Lower leg skin (tissue), 4 donors: ENCODE results near the gene KLHL7. TPM values are rescaled to one million over a fixed set of nuclear protein-coding genes. Genes with fewer than 3 reads are reported as not detected.

Source experiments
- DNase-seq, 2 donors: peaks; one replicate each; pipeline ENCODE4 v3.0.0-alpha.2; 2019; ENCODE audit warnings: low spot score in 2 of 2
- H3K4me3 ChIP-seq: fragments of 200-600 bp; sonication (generic); 2 replicates; pipeline ENCODE4 v1.5.1; 2017; ENCODE audit warnings: mild to moderate bottlenecking, low read depth; ENCODE audit not compliant: poor library complexity, severe bottlenecking
- POLR2A ChIP-seq, 2 donors: fragments of 450-650 bp; IDR thresholded peaks; one replicate each; pipeline ENCODE4 v1.6.1; 2016 to 2017; ENCODE audit warnings: antibody characterized with exemption in 2 of 2, mild to moderate bottlenecking in 1 of 2, moderate library complexity in 1 of 2
- WGBS, 2 donors: methylation state at CpG; one replicate each; pipeline ENCODE4 v1.1.5; 2018; 5-methylcytosine and 5-hydroxymethylcytosine counted together
- intact Hi-C: fragments of 100-400 bp; cut with DNase I; formaldehyde crosslinking; loops from one replicate; pipeline ENCODE4 v1.15.0; 2023; ENCODE audit warnings: low total_unique reads
- total RNA-seq, 4 donors: library from RNA; depleted of rRNA; stranded (reverse); fragments of >200 nt; gene quantifications; one replicate each; pipeline ENCODE4 v1.1.0, GENCODE V29; 2016
- TF ChIP-seq, protein P1 (sequence below), 3 donors: fragments of 450-650 bp; IDR thresholded peaks; one replicate each; pipeline ENCODE4 v1.5.1; 2016; ENCODE audit warnings: antibody characterized with exemption in 3 of 3, mild to moderate bottlenecking in 3 of 3, moderate library complexity in 2 of 3

KLHL7 gene
- total RNA-seq, 4 donors from 2014 or later = 32.1 to 37.1 (median 34.4) TPM

DNA sequence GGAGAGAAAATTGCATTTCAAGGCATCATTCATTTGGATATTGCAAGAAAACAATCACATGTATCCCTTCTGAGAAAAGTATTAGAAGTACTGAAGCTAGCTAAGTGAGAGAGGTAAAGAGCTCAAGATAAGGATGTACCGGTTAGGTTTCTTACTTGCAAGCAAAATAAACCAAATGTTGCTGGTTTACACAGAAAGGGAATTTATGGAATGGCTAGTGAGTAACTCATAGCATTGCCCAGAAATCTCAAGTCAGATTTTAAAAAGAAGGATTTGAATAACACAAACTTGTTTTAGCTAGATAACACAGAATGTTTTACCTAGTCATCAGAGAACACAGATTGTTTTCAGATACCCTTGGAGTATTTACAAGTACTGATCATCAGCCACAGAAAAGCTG is 30.6 kb downstream of the KLHL7 start:
- intact Hi-C loops = no loop called here

DNA sequence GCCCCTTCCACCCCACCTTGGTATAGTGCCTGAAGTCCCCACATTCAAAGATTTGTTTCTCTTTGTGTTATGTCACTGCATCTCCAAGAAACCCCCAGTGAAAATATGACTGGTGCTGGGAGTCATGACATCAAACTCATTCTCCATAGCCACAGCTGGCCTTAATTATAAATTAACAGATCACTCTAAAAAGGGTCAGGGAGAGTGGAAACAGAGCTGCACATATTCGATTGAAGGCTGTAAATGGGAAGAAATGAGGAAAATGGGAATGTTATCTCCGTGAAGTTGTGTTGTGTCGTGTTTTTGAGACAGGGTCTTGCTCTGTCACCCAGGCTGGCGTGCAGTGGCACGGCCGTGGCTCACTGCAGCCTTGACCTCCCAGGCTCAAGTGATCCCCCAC is 52.1 kb downstream of the KLHL7 start:
- no peak overlapping the region for H3K4me3 ChIP-seq
- DNase-seq = no peak
- intact Hi-C loops = no loop called here
- WGBS, 2 donors = 73 to 81% methylated on average over 5 to 6 of the region's 6 CpGs
- TF ChIP-seq, protein P1, sequence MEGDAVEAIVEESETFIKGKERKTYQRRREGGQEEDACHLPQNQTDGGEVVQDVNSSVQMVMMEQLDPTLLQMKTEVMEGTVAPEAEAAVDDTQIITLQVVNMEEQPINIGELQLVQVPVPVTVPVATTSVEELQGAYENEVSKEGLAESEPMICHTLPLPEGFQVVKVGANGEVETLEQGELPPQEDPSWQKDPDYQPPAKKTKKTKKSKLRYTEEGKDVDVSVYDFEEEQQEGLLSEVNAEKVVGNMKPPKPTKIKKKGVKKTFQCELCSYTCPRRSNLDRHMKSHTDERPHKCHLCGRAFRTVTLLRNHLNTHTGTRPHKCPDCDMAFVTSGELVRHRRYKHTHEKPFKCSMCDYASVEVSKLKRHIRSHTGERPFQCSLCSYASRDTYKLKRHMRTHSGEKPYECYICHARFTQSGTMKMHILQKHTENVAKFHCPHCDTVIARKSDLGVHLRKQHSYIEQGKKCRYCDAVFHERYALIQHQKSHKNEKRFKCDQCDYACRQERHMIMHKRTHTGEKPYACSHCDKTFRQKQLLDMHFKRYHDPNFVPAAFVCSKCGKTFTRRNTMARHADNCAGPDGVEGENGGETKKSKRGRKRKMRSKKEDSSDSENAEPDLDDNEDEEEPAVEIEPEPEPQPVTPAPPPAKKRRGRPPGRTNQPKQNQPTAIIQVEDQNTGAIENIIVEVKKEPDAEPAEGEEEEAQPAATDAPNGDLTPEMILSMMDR (IDR thresholded peaks at IDR 0.05) = no peak
- no peak for TF ChIP-seq POLR2A (IDR thresholded peaks at IDR 0.05)

More for the DNA sequence above, 30.6 kb downstream of the KLHL7 start:
- TF ChIP-seq, protein P1 (IDR thresholded peaks at IDR 0.05) = no peak
- TF ChIP-seq POLR2A (IDR thresholded peaks at IDR 0.05) = no peak
- 95 to 97% methylated on average over 1 of the region's 1 CpG for WGBS, 2 donors
- no peak for DNase-seq
- no peak overlapping the region for H3K4me3 ChIP-seq

DNA sequence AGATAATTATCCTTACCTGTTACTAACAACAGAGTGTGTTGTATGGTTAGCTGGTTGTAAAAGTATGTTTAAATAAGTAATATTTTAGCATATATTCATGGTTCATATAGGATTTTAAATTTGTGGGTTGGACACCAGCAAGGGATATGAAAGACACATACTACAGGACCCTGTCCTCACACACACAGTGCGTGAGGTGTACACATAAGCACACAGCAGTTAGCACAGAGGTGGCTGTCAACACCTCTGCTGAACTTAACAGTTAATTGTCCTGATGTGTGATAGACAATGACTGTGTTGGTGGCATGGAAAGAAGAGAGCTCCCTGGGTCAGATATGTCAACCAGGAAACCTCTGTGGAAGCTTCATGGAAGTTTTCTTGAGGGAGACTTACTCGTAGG is 53.0 kb downstream of the KLHL7 start:
- H3K4me3 ChIP-seq = no peak overlapping the region
- WGBS, 2 donors = 94 to 100% methylated on average over 2 of the region's 2 CpGs
- intact Hi-C loops = no loop called here
- no peak for DNase-seq
- no peak for TF ChIP-seq POLR2A (IDR thresholded peaks at IDR 0.05)
- TF ChIP-seq, protein P1 (IDR thresholded peaks at IDR 0.05) = no peak

DNA sequence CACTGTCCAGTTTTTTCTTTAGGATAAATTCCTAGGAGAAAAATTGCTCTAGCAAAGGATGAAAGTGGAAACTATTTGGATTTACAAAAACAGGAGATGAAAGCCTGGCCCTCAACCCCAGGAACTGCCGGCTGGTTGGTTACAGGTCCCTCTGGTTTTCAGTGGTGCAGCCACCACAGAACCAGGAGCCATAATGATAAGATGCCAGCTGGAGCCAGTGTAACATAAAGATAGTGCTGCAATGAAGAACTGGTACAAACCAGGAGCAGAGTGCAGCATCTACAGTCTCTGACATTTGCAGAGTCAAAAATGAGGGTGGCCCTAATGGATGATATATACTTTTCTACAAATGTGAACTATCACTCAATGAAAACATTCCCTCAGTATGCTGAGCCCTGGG is 55.9 kb downstream of the KLHL7 start:
- no peak overlapping the region for H3K4me3 ChIP-seq
- intact Hi-C loops = no loop called here
- DNase-seq = no peak
- no peak for TF ChIP-seq POLR2A (IDR thresholded peaks at IDR 0.05)
- TF ChIP-seq, protein P1 (IDR thresholded peaks at IDR 0.05) = no peak
- 95 to 96% methylated on average over 1 of the region's 1 CpG for WGBS, 2 donors

GRCh38 chr7:23164846-23165245 is 59.3 kb downstream of the KLHL7 start:
- intact Hi-C loops = no loop called here
- 93 to 96% methylated on average over 3 of the region's 3 CpGs for WGBS, 2 donors

GRCh38 chr7:23165316-23165715 is 59.7 kb downstream of the KLHL7 start:
- TF ChIP-seq POLR2A (IDR thresholded peaks at IDR 0.05) = no peak
- 92 to 96% methylated on average over 1 of the region's 1 CpG for WGBS, 2 donors
- intact Hi-C loops = no loop called here
- H3K4me3 ChIP-seq = no peak overlapping the region
- no peak for DNase-seq

More at GRCh38 chr7:23164846-23165245, 59.3 kb downstream of the KLHL7 start:
- TF ChIP-seq, protein P1 (IDR thresholded peaks at IDR 0.05) = no peak
- TF ChIP-seq POLR2A (IDR thresholded peaks at IDR 0.05) = no peak
- no peak for DNase-seq
- no peak overlapping the region for H3K4me3 ChIP-seq
